PFSK-1 (cell line): ENCODE results near the gene UGT2B15.

Source experiments
- FOXP2 ChIP-seq: optimal IDR thresholded peaks from 2 replicates; pipeline ENCODE3; 2011; ENCODE audit warnings: borderline replicate concordance, control low read depth, inconsistent platforms; ENCODE audit not compliant: insufficient read depth; ENCODE audit errors: extremely low read length, extremely low read depth
- POLR2AphosphoS5 ChIP-seq: IDR thresholded peaks from 2 replicates; pipeline ENCODE4 v1.6.1; 2012; ENCODE audit warnings: low read depth, mild to moderate bottlenecking, control low read depth, low read length, moderate library complexity
- REST ChIP-seq, 2 experiments: IDR thresholded peaks; 2 replicates each; pipeline versions ENCODE4 v1.6.1 to v1.8.0; 2011 to 2012; ENCODE audit warnings: low read depth in 2 of 2, low read length in 2 of 2, control low read depth in 1 of 2, inconsistent platforms in 1 of 2, mild to moderate bottlenecking in 1 of 2, moderate library complexity in 1 of 2; ENCODE audit not compliant: insufficient read depth in 1 of 2
- TAF1 ChIP-seq: IDR thresholded peaks from 2 replicates; pipeline ENCODE4 v1.6.1; 2012; ENCODE audit warnings: low read length, control low read depth, borderline replicate concordance; ENCODE audit not compliant: insufficient read depth

GRCh38 chr4:68719075-68719473 is 48.6 kb upstream of the UGT2B15 start:
- TF ChIP-seq TAF1 (no peak), FOXP2 (no peak), POLR2AphosphoS5 (no peak), REST (IDR thresholded peaks at IDR 0.05; ENCODE audit: insufficient read depth in 1 of 2, low read depth in 2 of 2, low read length in 2 of 2) (no peak)
